ENCODE measurements around the gene MCUB. TPM values are rescaled to one million over a fixed set of nuclear protein-coding genes. Genes with fewer than 3 reads are reported as not detected.
"Not testable (repeated sequence)": the region's sequence is repeated elsewhere in the genome, so short reads cannot be mapped to it uniquely, and the experiment has no call there.

MCUB gene
- total RNA-seq, 1 donor from 2014 or later = 14.8 TPM

DNA sequence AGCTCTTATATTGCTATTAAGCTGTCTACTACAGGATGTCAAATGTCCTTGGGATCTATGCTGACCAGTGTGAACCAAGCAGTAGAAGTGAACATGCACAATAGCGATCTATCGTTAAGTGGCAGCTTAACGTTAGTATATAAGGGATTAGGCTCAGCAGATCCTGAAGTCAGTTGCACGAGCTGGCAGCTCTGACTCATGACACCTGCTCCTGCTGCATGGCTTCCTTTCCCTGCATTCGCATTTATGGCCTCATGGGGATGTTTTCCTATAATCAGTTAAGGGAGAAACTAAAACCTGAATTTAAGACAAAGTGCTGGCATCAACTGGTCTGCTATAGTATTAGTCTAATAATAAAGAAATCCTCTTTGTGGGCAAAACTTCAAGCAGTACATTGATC lies 12.7 kb upstream of the MCUB start:
- Histone ChIP-seq H3K4me1 (no peaks in the 10 kb centered on the region), H3K27ac (no peak overlapping the region), H3K9me3 (no peaks in the 10 kb centered on the region), H3K36me3 (peaks cover 12% of the 10 kb centered on the region), H3K27me3 (no peaks in the 10 kb centered on the region), H3K4me3 (no peak overlapping the region)
- TF ChIP-seq, protein P1, sequence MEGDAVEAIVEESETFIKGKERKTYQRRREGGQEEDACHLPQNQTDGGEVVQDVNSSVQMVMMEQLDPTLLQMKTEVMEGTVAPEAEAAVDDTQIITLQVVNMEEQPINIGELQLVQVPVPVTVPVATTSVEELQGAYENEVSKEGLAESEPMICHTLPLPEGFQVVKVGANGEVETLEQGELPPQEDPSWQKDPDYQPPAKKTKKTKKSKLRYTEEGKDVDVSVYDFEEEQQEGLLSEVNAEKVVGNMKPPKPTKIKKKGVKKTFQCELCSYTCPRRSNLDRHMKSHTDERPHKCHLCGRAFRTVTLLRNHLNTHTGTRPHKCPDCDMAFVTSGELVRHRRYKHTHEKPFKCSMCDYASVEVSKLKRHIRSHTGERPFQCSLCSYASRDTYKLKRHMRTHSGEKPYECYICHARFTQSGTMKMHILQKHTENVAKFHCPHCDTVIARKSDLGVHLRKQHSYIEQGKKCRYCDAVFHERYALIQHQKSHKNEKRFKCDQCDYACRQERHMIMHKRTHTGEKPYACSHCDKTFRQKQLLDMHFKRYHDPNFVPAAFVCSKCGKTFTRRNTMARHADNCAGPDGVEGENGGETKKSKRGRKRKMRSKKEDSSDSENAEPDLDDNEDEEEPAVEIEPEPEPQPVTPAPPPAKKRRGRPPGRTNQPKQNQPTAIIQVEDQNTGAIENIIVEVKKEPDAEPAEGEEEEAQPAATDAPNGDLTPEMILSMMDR (IDR thresholded peaks at IDR 0.05) = no peak
- ATAC-seq (no peak), DNase-seq (no peak)
- intact Hi-C loops (cut with DNase I) = no loop called here

DNA sequence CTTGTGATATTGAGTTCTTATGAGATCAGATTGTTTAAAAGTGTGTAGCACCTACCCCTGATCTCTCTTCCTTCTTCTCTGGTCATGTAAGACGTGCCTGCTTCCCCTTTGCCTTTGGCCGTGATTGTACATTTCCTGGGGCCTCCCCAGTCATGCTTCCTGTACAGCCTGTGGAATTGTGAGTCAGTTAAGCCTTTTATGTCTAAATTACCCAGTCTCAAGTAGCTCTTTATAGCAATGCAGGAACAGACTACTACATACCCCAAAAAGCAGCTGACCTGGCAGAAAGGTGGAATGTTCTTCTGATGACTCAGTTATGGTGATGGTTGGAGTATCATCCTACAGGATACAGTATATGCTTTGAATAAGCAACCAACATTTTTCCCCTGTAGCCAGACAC lies 11.4 kb upstream of the MCUB start:
- H3K9me3 ChIP-seq = no peaks in the 10 kb centered on the region
- peaks cover 6% of the 10 kb centered on the region for H3K36me3 ChIP-seq
- ATAC-seq = peak; percentile 91
- intact Hi-C loops (cut with DNase I) = no loop called here
- H3K4me3 ChIP-seq = no peak overlapping the region
- H3K4me1 ChIP-seq = no peaks in the 10 kb centered on the region
- H3K27me3 ChIP-seq = no peaks in the 10 kb centered on the region
- H3K27ac ChIP-seq = no peak overlapping the region
- DNase-seq = no peak
- TF ChIP-seq, protein P1 (IDR thresholded peaks at IDR 0.05) = no peak

DNA sequence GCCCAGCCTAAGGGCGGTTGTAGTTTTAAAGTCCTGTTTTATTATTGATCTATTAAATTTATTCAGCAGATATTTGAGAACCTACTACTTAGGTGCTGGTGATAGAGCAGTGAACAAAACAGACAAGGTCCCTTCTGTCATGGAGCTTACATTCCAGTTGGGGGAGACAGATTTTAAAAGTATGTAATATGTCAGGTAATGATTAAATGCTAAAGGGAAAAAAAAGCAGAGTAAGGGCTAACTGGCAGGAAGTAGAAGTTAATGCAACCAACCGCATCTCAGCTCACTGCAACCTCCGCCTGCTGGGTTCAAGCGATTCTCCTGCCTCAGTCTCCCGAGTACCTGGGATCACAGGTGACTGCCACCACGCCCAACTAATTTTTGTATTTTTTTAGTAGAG lies 7.8 kb upstream of the MCUB start:
- intact Hi-C loops (cut with DNase I) = no loop called here
- Histone ChIP-seq H3K27me3 (no peaks in the 10 kb centered on the region), H3K9me3 (no peaks in the 10 kb centered on the region), H3K4me3 (no peak overlapping the region), H3K27ac (no peak overlapping the region), H3K4me1 (no peaks in the 10 kb centered on the region), H3K36me3 (no peaks in the 10 kb centered on the region)
- ATAC-seq (no peak), DNase-seq (no peak)
- TF ChIP-seq, protein P1 (IDR thresholded peaks at IDR 0.05) = no peak

DNA sequence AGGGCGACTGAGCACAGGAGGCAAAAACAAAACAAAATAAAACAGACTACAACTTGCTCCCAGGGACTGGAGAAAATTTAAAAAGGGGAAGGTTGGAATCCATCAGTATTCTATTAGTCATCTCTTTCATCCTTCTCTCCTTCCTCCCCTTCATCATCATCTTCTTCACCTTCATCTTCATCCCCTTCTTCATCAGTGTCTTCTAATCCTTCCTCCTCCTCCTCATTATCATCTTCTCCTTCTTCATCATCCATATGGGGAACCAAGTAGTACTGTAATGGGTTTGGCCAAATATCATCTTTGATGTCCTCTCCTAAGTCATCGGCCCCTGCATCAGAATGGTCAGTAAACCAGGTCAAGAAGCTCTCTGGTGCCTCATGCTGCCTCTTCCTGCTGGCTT lies 6.9 kb upstream of the MCUB start:
- no peak for DNase-seq
- intact Hi-C loops (cut with DNase I) = no loop called here
- H3K9me3 ChIP-seq = no peaks in the 10 kb centered on the region
- no peak overlapping the region for H3K27ac ChIP-seq
- ATAC-seq = no peak
- H3K27me3 ChIP-seq = no peaks in the 10 kb centered on the region
- no peak overlapping the region for H3K4me3 ChIP-seq
- H3K4me1 ChIP-seq = no peaks in the 10 kb centered on the region
- TF ChIP-seq, protein P1 (IDR thresholded peaks at IDR 0.05) = no peak
- no peaks in the 10 kb centered on the region for H3K36me3 ChIP-seq

DNA sequence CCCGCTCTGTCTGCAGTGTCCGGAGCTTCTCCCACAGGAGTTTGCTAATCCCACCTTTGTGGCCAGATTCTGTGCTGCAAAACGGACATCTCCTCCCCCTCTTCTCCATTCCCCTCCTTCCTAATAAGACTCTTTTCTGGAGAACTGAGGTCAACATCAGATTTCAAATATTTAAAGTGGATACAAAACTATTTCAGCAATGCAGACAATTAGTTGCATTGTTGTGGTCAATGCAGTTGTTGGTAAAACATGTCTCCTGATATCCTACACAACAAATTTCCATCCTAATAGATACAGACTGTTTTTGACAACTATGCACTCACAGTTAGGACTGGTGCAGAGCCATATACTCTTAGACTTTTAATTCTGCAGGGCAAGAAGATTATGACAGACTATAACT lies 5.1 kb upstream of the MCUB start:
- Histone ChIP-seq H3K9me3 (no peaks in the 10 kb centered on the region), H3K4me3 (no peak overlapping the region), H3K27me3 (no peaks in the 10 kb centered on the region), H3K27ac (no peak overlapping the region), H3K36me3 (no peaks in the 10 kb centered on the region), H3K4me1 (no peaks in the 10 kb centered on the region)
- intact Hi-C loops (cut with DNase I) = no loop called here
- DNase-seq (no peak), ATAC-seq (no peak)
- TF ChIP-seq, protein P1 (IDR thresholded peaks at IDR 0.05) = no peak

DNA sequence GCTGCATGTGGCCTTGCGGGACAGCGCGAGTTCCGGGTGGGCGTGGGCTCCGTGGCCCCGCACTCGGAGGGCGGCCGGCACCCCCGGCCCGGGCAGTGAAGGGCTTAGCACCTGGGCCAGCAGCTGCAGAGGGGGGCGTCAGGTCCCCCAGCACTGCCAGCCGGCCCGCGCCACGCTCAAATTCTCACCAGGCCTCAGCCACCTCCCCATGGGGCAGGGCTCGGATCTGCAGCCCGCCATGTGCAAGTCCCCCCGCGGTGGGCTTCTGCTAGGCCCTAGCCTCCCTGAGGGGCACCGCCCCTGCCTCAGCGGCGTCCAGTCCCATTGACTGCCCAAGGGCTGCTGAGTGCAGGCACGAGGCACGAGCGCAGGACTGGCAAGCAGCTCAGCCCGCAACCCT lies 2.6 kb upstream of the MCUB start:
- intact Hi-C loops (cut with DNase I) = no loop called here
- Histone ChIP-seq H3K4me3 (no peak overlapping the region), H3K36me3 (no peaks in the 10 kb centered on the region), H3K9me3 (no peaks in the 10 kb centered on the region), H3K27ac (no peak overlapping the region), H3K27me3 (no peaks in the 10 kb centered on the region), H3K4me1 (peaks cover 9% of the 10 kb centered on the region)
- ATAC-seq (no peak), DNase-seq (no peak)
- TF ChIP-seq, protein P1 (IDR thresholded peaks at IDR 0.05) = no peak

DNA sequence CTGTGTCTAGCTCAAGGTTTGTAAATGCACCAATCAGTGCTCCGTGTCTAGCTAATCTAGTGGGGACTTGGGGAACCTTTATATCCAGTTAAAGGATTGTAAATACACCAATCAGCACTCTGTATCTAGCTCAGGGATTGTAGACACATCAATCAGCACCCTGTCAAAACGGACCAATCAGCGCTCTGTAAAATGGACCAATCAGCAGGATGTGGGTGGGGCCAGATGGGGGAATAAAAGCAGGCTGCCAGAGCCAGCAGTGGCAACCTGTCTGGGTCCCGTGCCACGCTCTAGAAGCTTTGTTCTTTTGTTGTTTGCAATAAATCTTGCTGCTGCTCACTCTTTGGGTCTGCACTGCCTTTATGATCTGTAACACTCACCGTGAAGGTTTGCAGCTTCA lies 2.0 kb upstream of the MCUB start:
- DNase-seq; H3K4me3 ChIP-seq; ATAC-seq; H3K27me3 ChIP-seq; H3K36me3 ChIP-seq; H3K4me1 ChIP-seq; H3K9me3 ChIP-seq; H3K27ac ChIP-seq; intact Hi-C loops (cut with DNase I): not testable (repeated sequence)

Data from upper lobe of right lung (tissue), 1 donor.